Mammary epithelial cell (primary cell): ENCODE measurements around the gene NGB.

Experiments
- CTCF ChIP-seq, 2 donors: IDR thresholded peaks in 1 of 2; conservative IDR thresholded peaks in 1 of 2; 2 replicates each; pipeline ENCODE4 v1.5.1; 2011 to 2012; ENCODE audit warnings: inconsistent platforms in 2 of 2, low read length in 2 of 2, mild to moderate bottlenecking in 2 of 2, control low read depth in 1 of 2, low read depth in 1 of 2; ENCODE audit not compliant: insufficient read depth in 1 of 2; ENCODE audit errors: extremely low read depth in 1 of 2
- EZH2 ChIP-seq: IDR thresholded peaks from 2 replicates; pipeline ENCODE4 v1.6.1; 2012; ENCODE audit warnings: low read length, inconsistent platforms, borderline replicate concordance

- no peak for TF ChIP-seq CTCF (conservative IDR thresholded peaks at IDR 0.05 in 1 of 2, IDR thresholded peaks at IDR 0.05 in 1 of 2; ENCODE audit: extremely low read depth in 1 of 2, insufficient read depth in 1 of 2, low read depth in 1 of 2, low read length in 2 of 2)
- no peak for TF ChIP-seq EZH2
Observed at GRCh38 chr14:77296906-77297305, 25.9 kb upstream of the NGB start.
